ENCODE data around the gene VN1R5.

VN1R5 gene

GRCh38 chr1:247303216-247303615 is 47.3 kb downstream of the VN1R5 start:
- no peak for DNase-seq

DNA sequence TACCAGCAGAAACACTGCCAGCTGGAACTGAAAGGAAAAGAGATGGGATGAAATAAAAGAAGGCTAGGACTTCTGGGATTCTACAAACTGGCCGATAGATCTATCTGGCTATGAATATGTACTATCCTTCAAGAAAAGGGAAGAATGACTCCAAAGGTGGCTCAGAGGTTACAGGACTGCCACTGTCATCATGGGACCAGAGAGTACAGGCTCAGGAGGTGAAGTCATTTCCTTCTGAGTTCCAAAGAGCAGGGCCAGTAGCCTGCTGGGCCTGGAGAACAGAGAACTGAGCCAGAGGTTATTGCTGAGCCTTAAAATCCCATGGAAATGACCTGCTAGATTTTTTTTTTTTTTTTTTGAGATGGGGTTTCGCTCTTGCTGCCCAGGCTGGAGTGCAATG is 48.2 kb downstream of the VN1R5 start:
- no peak for DNase-seq

All from NK-92 treated with Interleukin-12 subunit alpha and Interleukin-12 subunit beta, amount 100 ng/mL, for 24 hours (cell line).